Measurements from ENCODE around the gene NTMT1.

DNA sequence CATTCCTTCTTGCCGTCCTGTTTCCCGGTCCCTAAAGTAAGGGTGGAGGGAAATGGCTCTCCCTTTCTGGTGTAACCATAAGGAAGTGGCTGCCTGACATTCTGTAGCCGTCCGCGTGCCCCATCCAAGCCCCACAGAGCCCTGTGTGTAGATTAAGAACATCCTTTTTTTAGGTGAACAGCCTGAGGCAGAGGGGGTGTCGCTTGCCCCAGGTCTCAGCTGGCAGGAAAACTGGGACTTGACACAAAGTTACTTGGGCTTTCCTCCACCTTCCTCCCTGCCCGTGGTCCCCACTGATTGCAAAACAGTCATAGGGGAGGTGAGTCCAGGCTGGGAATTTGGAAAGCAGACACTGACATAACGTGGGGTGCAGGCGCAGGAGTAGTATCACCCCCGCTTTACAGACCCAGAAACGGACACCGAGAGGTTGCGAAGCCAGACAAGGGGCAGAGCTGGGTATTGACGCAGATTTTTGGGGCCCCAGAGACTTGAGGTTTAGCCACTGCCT lies 27.8 kb upstream of the NTMT1 start:
- TF ChIP-seq, protein P1, sequence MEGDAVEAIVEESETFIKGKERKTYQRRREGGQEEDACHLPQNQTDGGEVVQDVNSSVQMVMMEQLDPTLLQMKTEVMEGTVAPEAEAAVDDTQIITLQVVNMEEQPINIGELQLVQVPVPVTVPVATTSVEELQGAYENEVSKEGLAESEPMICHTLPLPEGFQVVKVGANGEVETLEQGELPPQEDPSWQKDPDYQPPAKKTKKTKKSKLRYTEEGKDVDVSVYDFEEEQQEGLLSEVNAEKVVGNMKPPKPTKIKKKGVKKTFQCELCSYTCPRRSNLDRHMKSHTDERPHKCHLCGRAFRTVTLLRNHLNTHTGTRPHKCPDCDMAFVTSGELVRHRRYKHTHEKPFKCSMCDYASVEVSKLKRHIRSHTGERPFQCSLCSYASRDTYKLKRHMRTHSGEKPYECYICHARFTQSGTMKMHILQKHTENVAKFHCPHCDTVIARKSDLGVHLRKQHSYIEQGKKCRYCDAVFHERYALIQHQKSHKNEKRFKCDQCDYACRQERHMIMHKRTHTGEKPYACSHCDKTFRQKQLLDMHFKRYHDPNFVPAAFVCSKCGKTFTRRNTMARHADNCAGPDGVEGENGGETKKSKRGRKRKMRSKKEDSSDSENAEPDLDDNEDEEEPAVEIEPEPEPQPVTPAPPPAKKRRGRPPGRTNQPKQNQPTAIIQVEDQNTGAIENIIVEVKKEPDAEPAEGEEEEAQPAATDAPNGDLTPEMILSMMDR (IDR thresholded peaks at IDR 0.05), result no peak
- TF ChIP-seq POLR2A (IDR thresholded peaks at IDR 0.05), result no peak

All from thyroid gland (tissue), 4 donors.